Adrenal gland (tissue), 5 donors: ENCODE results near the gene KCNT2.

ENCODE experiments used
- CTCF ChIP-seq, 6 experiments: fragments of 450-650 bp in 4 of 6; fragments of 200-600 bp in 2 of 6; sonication (generic) in 1 of 6; IDR thresholded peaks; 1 replicate in 5 of 6; 2 replicates in 1 of 6; pipeline versions ENCODE4 v1.5.1 to v1.8.0; 2016 to 2021; ENCODE audit warnings: antibody characterized with exemption in 6 of 6, mild to moderate bottlenecking in 2 of 6, moderate library complexity in 1 of 6
- POLR2A ChIP-seq, 2 donors: fragments of 450-650 bp; IDR thresholded peaks; one replicate each; pipeline ENCODE4 v1.6.1; 2017; ENCODE audit warnings: antibody characterized with exemption in 2 of 2, mild to moderate bottlenecking in 2 of 2, moderate library complexity in 1 of 2
- donor health status: DM: no; HTN: no; CAD: no.

DNA sequence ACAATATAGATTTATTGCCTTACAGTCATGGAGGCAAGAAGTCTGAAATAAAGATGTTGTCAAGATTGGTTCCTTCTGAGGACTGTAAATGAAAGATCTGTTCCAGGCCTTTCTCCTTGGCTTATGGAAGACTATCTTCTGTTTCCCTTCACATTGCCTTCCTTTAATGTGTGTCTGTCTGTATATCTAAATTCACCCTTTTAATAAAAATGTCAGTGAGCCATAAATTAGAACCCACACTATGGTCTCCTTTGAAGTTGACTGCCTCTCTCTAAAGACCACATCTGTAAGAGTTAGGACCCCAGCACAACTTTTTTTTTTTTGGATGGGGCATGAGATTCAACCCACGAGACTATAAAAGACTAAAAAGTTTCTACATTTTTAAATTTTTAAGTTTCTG lies 305.8 kb downstream of the KCNT2 start:
- TF ChIP-seq CTCF (IDR thresholded peaks at IDR 0.05) (no peak), POLR2A (IDR thresholded peaks at IDR 0.05) (no peak)
